SJSA1 (cell line): ENCODE results near the gene PLA2G4C. TPM values are rescaled to one million over a fixed set of nuclear protein-coding genes. Genes with fewer than 3 reads are reported as not detected.

ENCODE experiments used
- DNase-seq, 2 experiments: peaks; one replicate each; pipeline ENCODE4 v3.0.0-alpha.2; 2015 to 2020; ENCODE audit warnings: low spot score in 2 of 2, low read depth in 1 of 2
- H3K27ac ChIP-seq: fragments of 250-450 bp; sonication (Bioruptor Pico); 2 replicates; pipeline ENCODE4 v1.5.1; 2020; ENCODE audit warnings: mild to moderate bottlenecking, moderate library complexity
- H3K27me3 ChIP-seq: fragments of 250-450 bp; sonication (Bioruptor Pico); replicated peaks from 2 replicates; pipeline ENCODE4 v1.5.1; 2020; ENCODE audit warnings: mild to moderate bottlenecking, moderate library complexity
- H3K36me3 ChIP-seq: fragments of 250-450 bp; sonication (Bioruptor Pico); 2 replicates; pipeline ENCODE4 v1.5.1; 2020; ENCODE audit warnings: mild to moderate bottlenecking
- H3K4me1 ChIP-seq: fragments of 250-450 bp; sonication (Bioruptor Pico); replicated peaks from 2 replicates; pipeline ENCODE4 v1.6.1; 2021; ENCODE audit warnings: mild to moderate bottlenecking
- H3K4me3 ChIP-seq: fragments of 250-450 bp; sonication (Bioruptor Pico); 2 replicates; pipeline ENCODE4 v1.5.1; 2020; ENCODE audit warnings: mild to moderate bottlenecking
- H3K9me3 ChIP-seq: fragments of 250-450 bp; sonication (Bioruptor Pico); replicated peaks from 2 replicates; pipeline ENCODE4 v1.5.1; 2020; ENCODE audit warnings: mild to moderate bottlenecking
- total RNA-seq: library from RNA; depleted of rRNA; stranded (reverse); fragments of >200 nt; shearing (Covaris generic); gene quantifications from 2 replicates; pipeline ENCODE4 v1.2.3, GENCODE V29; 2014

Gene PLA2G4C
- total RNA-seq, 1 experiment from 2014 or later = 3.4 TPM

- H3K27ac ChIP-seq = no peak overlapping the region
Observed at GRCh38 chr19:48123907-48124651, 13.5 kb upstream of the PLA2G4C start.

DNA sequence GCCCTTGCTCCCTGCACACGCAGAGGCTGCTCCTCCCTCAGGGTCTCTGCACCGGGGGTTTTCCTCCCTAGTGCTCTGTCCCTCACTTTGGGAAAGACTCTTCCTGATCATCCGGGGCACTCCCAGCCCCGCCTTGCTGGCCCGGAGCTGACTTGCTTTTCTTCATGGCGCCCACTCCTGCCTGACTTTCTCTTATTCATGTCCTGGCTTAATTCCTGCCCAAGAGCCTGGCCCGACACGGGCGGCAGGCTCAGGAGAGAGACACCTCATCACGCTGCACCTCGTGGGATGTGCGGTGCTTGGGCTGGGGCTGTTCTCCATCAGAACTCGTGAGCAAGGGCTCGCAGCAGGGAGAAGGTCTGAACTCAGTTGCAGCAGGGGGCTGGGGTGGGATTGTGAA is 11.8 kb upstream of the PLA2G4C start:
- Histone ChIP-seq H3K36me3 (peaks cover 61% of the 10 kb centered on the region), H3K4me1 (peaks cover 20% of the 10 kb centered on the region), H3K27ac (no peak overlapping the region), H3K9me3 (no peaks in the 10 kb centered on the region), H3K27me3 (no peaks in the 10 kb centered on the region), H3K4me3 (no peak overlapping the region)
- no peak for DNase-seq

More at GRCh38 chr19:48123907-48124651, 13.5 kb upstream of the PLA2G4C start:
- no peaks in the 10 kb centered on the region for H3K9me3 ChIP-seq
- peaks cover 20% of the 10 kb centered on the region for H3K4me1 ChIP-seq
- DNase-seq = peak; percentile 85 to 86
- H3K4me3 ChIP-seq = no peak overlapping the region
- H3K36me3 ChIP-seq = peaks cover 60% of the 10 kb centered on the region
- no peaks in the 10 kb centered on the region for H3K27me3 ChIP-seq

GRCh38 chr19:48121909-48122371 is 11.3 kb upstream of the PLA2G4C start:
- Histone ChIP-seq H3K9me3 (no peaks in the 10 kb centered on the region), H3K4me3 (no peak overlapping the region), H3K36me3 (peaks cover 56% of the 10 kb centered on the region), H3K27ac (no peak overlapping the region), H3K4me1 (peaks cover 20% of the 10 kb centered on the region), H3K27me3 (no peaks in the 10 kb centered on the region)
- no peak for DNase-seq

DNA sequence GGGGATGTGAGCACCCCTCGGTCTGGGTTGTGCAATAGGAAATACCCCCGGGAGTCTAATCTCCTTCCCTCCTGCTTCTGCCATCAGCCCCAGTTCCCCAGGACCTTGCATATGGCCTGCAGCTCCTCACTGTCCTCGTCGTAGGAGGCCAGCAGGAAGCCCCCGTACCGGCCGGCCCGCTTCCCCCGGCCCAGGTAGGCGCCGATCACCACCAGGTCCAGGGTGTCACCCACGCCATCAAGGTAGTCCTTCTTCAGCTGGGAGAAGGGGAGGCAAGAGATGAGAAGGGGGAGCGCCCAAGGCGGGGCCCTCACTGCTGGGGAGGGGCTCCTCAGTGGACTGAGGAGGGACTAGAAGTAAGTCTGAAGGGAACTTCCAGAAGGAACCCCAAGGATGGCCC is 10.4 kb upstream of the PLA2G4C start:
- Histone ChIP-seq H3K4me3 (no peak overlapping the region), H3K36me3 (peaks cover 59% of the 10 kb centered on the region), H3K9me3 (no peaks in the 10 kb centered on the region), H3K27me3 (no peaks in the 10 kb centered on the region), H3K4me1 (peaks cover 20% of the 10 kb centered on the region), H3K27ac (no peak overlapping the region)
- no peak for DNase-seq

GRCh38 chr19:48120505-48120904 is 9.9 kb upstream of the PLA2G4C start:
- peaks cover 56% of the 10 kb centered on the region for H3K36me3 ChIP-seq
- H3K27me3 ChIP-seq = no peaks in the 10 kb centered on the region
- no peak for DNase-seq

GRCh38 chr19:48118131-48118517 is 7.5 kb upstream of the PLA2G4C start:
- H3K36me3 ChIP-seq = peaks cover 54% of the 10 kb centered on the region

More at GRCh38 chr19:48120505-48120904, 9.9 kb upstream of the PLA2G4C start:
- Histone ChIP-seq H3K9me3 (no peaks in the 10 kb centered on the region), H3K4me1 (peaks cover 20% of the 10 kb centered on the region), H3K4me3 (no peak overlapping the region), H3K27ac (no peak overlapping the region)

DNA sequence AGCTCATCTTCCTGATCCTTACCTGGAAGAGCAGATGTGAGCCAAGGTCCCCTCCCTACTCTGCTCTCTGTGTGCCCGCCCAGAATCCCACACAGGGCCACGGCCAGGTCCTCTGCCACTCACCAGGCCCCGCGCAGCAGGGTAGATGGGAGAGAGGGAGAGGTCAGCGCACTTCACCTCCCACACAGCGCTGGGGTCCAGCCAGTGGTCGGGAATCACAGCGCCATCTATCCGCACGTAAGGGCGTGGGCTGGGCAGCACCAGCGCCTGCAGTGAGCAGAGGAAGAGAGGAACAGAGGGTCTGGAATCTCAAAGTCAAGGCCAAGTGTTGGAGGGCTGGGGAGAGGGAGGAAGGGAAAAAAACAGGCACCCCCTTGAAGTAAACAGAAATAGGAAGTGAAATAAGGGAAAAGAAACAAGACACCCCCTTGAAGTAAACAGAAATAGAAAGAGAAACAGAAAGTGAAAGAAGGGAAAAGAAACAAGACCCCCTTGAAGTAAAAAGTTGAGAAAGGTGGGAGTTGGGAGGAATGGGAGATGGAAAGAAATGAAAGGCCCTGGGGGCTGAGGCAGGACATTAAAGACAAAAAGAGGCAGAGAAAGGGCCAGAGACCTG is 7.0 kb upstream of the PLA2G4C start:
- no peaks in the 10 kb centered on the region for H3K9me3 ChIP-seq
- H3K4me3 ChIP-seq = no peak overlapping the region
- H3K27me3 ChIP-seq = no peaks in the 10 kb centered on the region
- DNase-seq = no peak
- peaks cover under 1% of the 10 kb centered on the region for H3K4me1 ChIP-seq
- H3K36me3 ChIP-seq = peaks cover 49% of the 10 kb centered on the region
- H3K27ac ChIP-seq = no peak overlapping the region

More at GRCh38 chr19:48118131-48118517, 7.5 kb upstream of the PLA2G4C start:
- Histone ChIP-seq H3K27me3 (no peaks in the 10 kb centered on the region), H3K4me3 (no peak overlapping the region), H3K4me1 (peaks cover 5% of the 10 kb centered on the region), H3K9me3 (no peaks in the 10 kb centered on the region), H3K27ac (no peak overlapping the region)
- no peak for DNase-seq

DNA sequence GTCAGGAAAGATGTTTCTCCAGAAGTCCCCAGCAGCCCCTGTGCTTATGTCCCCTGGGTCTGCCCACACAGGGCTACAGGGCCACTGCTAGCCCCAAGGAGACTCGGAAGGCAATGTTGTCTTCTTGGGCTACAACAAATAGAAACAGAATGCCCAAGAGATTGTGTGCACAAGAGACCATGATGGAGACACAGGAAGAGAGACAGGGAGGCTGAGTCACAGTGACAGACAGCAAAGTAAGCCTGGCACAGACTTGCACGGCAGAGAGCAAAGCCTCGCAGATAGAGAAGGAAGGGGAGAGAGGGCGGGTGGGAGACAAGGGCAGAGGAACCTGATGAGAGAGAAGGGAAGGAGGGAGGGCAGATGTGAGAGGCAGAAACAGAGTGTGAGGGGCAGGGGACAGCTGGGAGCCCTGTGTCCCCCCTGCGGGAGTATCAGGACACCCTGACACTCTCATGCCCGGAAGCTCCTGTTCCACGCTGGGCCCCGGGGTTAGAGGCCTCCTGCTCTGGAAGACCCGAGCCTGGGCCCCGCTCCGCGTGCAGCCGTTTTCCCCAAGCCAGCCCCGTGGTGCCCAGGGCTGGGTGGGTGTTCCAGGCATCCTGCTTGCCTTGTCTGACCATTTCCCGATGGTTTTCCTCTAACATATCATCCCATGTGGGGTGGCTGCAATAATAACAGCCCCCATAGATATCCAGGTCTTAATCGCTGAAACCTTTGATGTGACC is 2.7 kb upstream of the PLA2G4C start:
- no peak for DNase-seq
- Histone ChIP-seq H3K27me3 (no peaks in the 10 kb centered on the region), H3K27ac (no peak overlapping the region), H3K4me3 (no peak overlapping the region), H3K36me3 (peaks cover 18% of the 10 kb centered on the region), H3K9me3 (no peaks in the 10 kb centered on the region), H3K4me1 (peaks cover 22% of the 10 kb centered on the region)

GRCh38 chr19:48111280-48111679 is 663 bp upstream of the PLA2G4C start:
- peaks cover 4% of the 10 kb centered on the region; the same call in 1 of the 2 replicates for H3K36me3 ChIP-seq
- H3K27ac ChIP-seq = peak overlapping the region; percentile 86
- peaks cover 27% of the 10 kb centered on the region for H3K4me1 ChIP-seq
- no peaks in the 10 kb centered on the region for H3K9me3 ChIP-seq
- no peak for DNase-seq
- H3K27me3 ChIP-seq = no peaks in the 10 kb centered on the region
- no peak overlapping the region for H3K4me3 ChIP-seq

DNA sequence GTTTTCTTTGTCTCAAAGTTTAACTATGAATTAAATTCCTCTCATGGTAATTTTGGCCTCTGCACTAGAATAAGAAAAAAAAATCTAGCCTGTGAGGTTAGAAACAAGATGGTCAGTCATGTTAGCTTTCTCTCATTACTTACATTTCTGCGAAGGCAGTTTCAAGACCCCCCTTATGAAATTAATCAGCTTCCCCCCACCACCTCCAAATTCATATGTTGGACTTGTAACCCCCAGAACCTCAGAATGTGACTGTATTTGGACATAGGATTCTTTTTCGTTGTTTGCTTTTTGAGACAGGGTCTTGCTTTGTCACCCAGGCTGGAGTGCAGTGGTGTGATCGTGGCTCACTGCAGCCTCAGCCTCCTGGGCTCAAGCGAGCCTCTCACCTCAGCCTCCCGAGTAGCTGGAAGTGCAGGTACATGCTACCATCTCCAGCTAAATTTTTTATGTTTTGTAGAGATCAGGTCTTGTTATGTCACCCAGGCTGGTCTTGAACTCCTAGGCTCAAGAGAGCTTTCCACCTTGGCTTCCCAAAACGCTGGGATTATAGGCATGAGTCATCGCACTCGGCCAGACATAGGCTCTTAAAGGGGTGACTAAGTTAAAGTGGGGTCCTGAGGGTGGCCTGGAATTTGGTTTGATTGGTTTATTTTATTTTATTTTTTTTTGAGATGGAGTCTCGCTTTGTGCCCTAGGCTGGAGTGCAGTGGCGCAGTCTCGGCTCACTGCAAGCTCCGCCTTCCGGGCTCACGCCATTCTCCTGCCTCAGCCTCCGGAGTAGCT is 1.4 kb downstream of the PLA2G4C start:
- no peaks in the 10 kb centered on the region for H3K9me3 ChIP-seq
- DNase-seq = peak in 1 of 2 experiments; percentile 15
- H3K27ac ChIP-seq = no peak overlapping the region
- no peak overlapping the region; the same call in 1 of the 2 replicates for H3K4me3 ChIP-seq
- no peaks in the 10 kb centered on the region for H3K36me3 ChIP-seq
- H3K27me3 ChIP-seq = no peaks in the 10 kb centered on the region
- peaks cover 27% of the 10 kb centered on the region for H3K4me1 ChIP-seq

DNA sequence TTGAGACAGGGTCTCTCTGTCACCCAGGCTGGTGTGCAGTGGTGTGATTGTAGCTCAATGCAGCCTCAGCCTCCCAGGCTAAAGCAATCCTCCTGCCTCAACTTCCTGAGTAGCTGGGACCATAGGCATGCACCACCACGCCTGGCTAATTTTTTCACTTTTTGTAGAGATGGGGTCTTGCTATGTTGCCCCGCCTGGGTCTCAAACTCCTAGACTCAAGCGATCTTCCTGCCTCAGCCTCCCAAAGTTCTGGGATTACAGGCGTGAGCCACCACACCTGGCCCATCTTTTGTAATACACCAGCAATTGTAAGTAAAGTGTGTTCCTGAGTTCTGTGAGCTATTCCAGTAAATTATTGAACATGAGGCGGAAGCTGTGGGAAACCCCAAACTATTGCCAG is 6.7 kb downstream of the PLA2G4C start:
- Histone ChIP-seq H3K9me3 (no peaks in the 10 kb centered on the region), H3K36me3 (no peaks in the 10 kb centered on the region), H3K4me1 (peaks cover 5% of the 10 kb centered on the region; the same call in 1 of the 2 replicates), H3K27ac (no peak overlapping the region), H3K4me3 (no peak overlapping the region), H3K27me3 (no peaks in the 10 kb centered on the region)
- DNase-seq = no peak

- H3K27ac ChIP-seq = no peak overlapping the region
- peaks cover 5% of the 10 kb centered on the region; the same call in 1 of the 2 replicates for H3K4me1 ChIP-seq
- no peak overlapping the region for H3K4me3 ChIP-seq
- H3K9me3 ChIP-seq = no peaks in the 10 kb centered on the region
- DNase-seq = peak in 1 of 2 experiments; percentile 37
- no peaks in the 10 kb centered on the region for H3K36me3 ChIP-seq
- H3K27me3 ChIP-seq = no peaks in the 10 kb centered on the region
Observed at GRCh38 chr19:48102870-48103751, 7.5 kb downstream of the PLA2G4C start.
